K562 (cell line): ENCODE data around the gene OTC. TPM values are rescaled to one million over a fixed set of nuclear protein-coding genes. Genes with fewer than 3 reads are reported as not detected.
A peak's percentile ranks its signal among the peaks of the same experiment; 100 is the strongest.

Experiments
- ATAC-seq: fragments of 200-7000 bp; cut with Tn5 transposase; 3 replicates; pipeline ENCODE4 v1.9.1; 2020; ENCODE audit warnings: moderate library complexity
- BruUV-seq: library from RNA; stranded (reverse); fragments of 400-500 nt; replicated peaks from 2 replicates; lab custom pipeline; 2021; lab: Mats Ljungman, UMichigan
- CTCF ChIA-PET: fragments of 300-600 bp; formaldehyde crosslinking; extraction: SDS; loops from one replicate; lab custom pipeline; 2021; ENCODE audit warnings: low intra/inter-chr PET ratio; lab: Yijun Ruan, JAX
- POLR2A ChIA-PET: fragments of 300-600, 350-650 bp; sonication (Branson Sonifier 250); formaldehyde crosslinking; extraction: SDS; loops from one replicate; lab custom pipeline; 2021; ENCODE audit warnings: antibody characterized with exemption, inconsistent platforms; lab: Yijun Ruan, JAX
- DNase-seq, 4 experiments: peaks; one replicate each; pipeline versions ENCODE4 v3.0.0 to v3.0.0-alpha.2; 2011 to 2018; ENCODE audit warnings: low spot score in 3 of 4, mixed read lengths in 3 of 4; ENCODE audit errors: extremely low read depth in 1 of 4
- FAIRE-seq: peaks from 2 replicates; lab custom pipeline; 2011; peaks lifted over from hg19 to GRCh38; lab: Jason Lieb, UNC
- H2AFZ ChIP-seq: 2 replicates; pipeline ENCODE4 v1.6.0; 2011; ENCODE audit warnings: low read depth, low read length, control low read depth, inconsistent platforms
- H3K27ac ChIP-seq: fragments of 200-600 bp; 3 replicates; pipeline ENCODE4 v1.8.0; 2011; ENCODE audit warnings: low read depth, mild to moderate bottlenecking, control low read depth, inconsistent platforms, low read length, moderate library complexity, mixed read lengths; ENCODE audit errors: extremely low read depth
- H3K27me3 ChIP-seq, 2 experiments: fragments of 300-600 bp in 1 of 2; 2 replicates in 1 of 2; 3 replicates in 1 of 2; pipeline versions ENCODE4 v1.6.0 to v1.8.0; 2011; ENCODE audit warnings: inconsistent platforms in 2 of 2, low read length in 2 of 2, mild to moderate bottlenecking in 1 of 2, mixed read lengths in 1 of 2, moderate library complexity in 1 of 2; ENCODE audit not compliant: control insufficient read depth in 2 of 2, insufficient read depth in 2 of 2
- H3K36me3 ChIP-seq: fragments of 300-600 bp; 3 replicates; pipeline ENCODE4 v1.8.0; 2011; ENCODE audit warnings: mild to moderate bottlenecking, low read length, inconsistent platforms; ENCODE audit not compliant: control insufficient read depth, insufficient read depth
- H3K4me1 ChIP-seq, 2 experiments: fragments of 200-600 bp in 1 of 2; replicated peaks in 1 of 2; 2 replicates in 1 of 2; 3 replicates in 1 of 2; pipeline versions ENCODE4 v1.5.1 to v1.8.0; 2011; ENCODE audit warnings: inconsistent platforms in 2 of 2, low read length in 2 of 2, mild to moderate bottlenecking in 1 of 2, mixed read lengths in 1 of 2, moderate library complexity in 1 of 2; ENCODE audit not compliant: control insufficient read depth in 2 of 2, insufficient read depth in 2 of 2
- H3K4me2 ChIP-seq: 2 replicates; pipeline ENCODE4 v1.6.1; 2011; ENCODE audit warnings: low read length, control low read depth, inconsistent platforms, mixed read lengths; ENCODE audit not compliant: insufficient read depth
- H3K4me3 ChIP-seq: fragments of 200-600 bp; sonication (generic), shearing (Covaris generic); 2 replicates; pipeline ENCODE4 v1.5.1; 2016; ENCODE audit warnings: control low read depth, inconsistent platforms
- H3K79me2 ChIP-seq: fragments of 200-600 bp; 3 replicates; pipeline ENCODE4 v1.8.0; 2011; ENCODE audit warnings: low read length, inconsistent platforms; ENCODE audit not compliant: control insufficient read depth, insufficient read depth
- H3K9ac ChIP-seq, 2 experiments: 2 replicates each; pipeline versions ENCODE4 v1.6.0 to v1.6.1; 2011; ENCODE audit warnings: low read depth in 2 of 2, low read length in 2 of 2, control low read depth in 1 of 2, inconsistent platforms in 1 of 2, mild to moderate bottlenecking in 1 of 2, mixed read lengths in 1 of 2; ENCODE audit not compliant: insufficient read depth in 1 of 2
- H3K9me1 ChIP-seq: one replicate; pipeline ENCODE4 v1.6.0; 2011; ENCODE audit warnings: inconsistent platforms, mild to moderate bottlenecking, low read length, moderate library complexity; ENCODE audit not compliant: control insufficient read depth, insufficient read depth
- H3K9me3 ChIP-seq: replicated peaks from 2 replicates; pipeline ENCODE4 v1.5.1; 2011; ENCODE audit warnings: low read depth, low read length, inconsistent platforms; ENCODE audit not compliant: control insufficient read depth, insufficient read depth
- H4K20me1 ChIP-seq: replicated peaks from 2 replicates; pipeline ENCODE4 v1.6.1; 2011; ENCODE audit warnings: low read length, inconsistent platforms, mixed read lengths; ENCODE audit not compliant: control insufficient read depth, insufficient read depth
- ADNP ChIP-seq: fragments of 200-800 bp; sonication (Bioruptor generic); IDR thresholded peaks from 2 replicates; pipeline ENCODE4 v1.6.1; 2016; ENCODE audit warnings: missing genetic modification characterization, missing compliant biosample characterization
- ILK ChIP-seq: fragments of 450-650 bp; IDR thresholded peaks from 2 replicates; pipeline ENCODE4 v1.6.1; 2016; ENCODE audit warnings: missing genetic modification characterization, low read depth, mild to moderate bottlenecking, missing compliant biosample characterization, moderate library complexity, borderline replicate concordance
- L3MBTL2 ChIP-seq: fragments of 450-650 bp; IDR thresholded peaks from 2 replicates; pipeline ENCODE4 v1.6.1; 2016; ENCODE audit warnings: mild to moderate bottlenecking, moderate library complexity
- MYNN ChIP-seq, 2 experiments: sonication (generic); formaldehyde crosslinking in 1 of 2; IDR thresholded peaks; 2 replicates each; pipeline versions ENCODE4 v1.5.0 to v1.6.1; 2016 to 2020; ENCODE audit warnings: antibody characterized with exemption in 1 of 2, missing genetic modification reagents in 1 of 2
- NCOR1 ChIP-seq: fragments of 450-650 bp; IDR thresholded peaks from 2 replicates; pipeline ENCODE4 v1.6.1; 2016; ENCODE audit warnings: mild to moderate bottlenecking, moderate library complexity
- PHF21A ChIP-seq: fragments of 450-650 bp; IDR thresholded peaks from 2 replicates; pipeline ENCODE4 v1.6.1; 2017; ENCODE audit warnings: low read depth, borderline replicate concordance
- RAD21 ChIP-seq, 2 experiments: fragments of 250-450 bp in 1 of 2; fragments of 450-650 bp in 1 of 2; sonication (Bioruptor Pico) in 1 of 2; formaldehyde crosslinking in 1 of 2; IDR thresholded peaks in 1 of 2; conservative IDR thresholded peaks in 1 of 2; 2 replicates each; pipeline versions ENCODE4 v1.4.0 to v1.8.0; 2020 to 2022; ENCODE audit warnings: mild to moderate bottlenecking in 2 of 2, moderate library complexity in 1 of 2
- SAFB2 ChIP-seq: fragments of 200-400 bp; formaldehyde crosslinking; IDR thresholded peaks from 2 replicates; pipeline ENCODE4 v1.6.1; 2018; ENCODE audit warnings: borderline replicate concordance, low read length, low read depth, moderate library complexity; ENCODE audit not compliant: severe bottlenecking
- SIN3A ChIP-seq, 2 experiments: fragments of 150-350 bp in 1 of 2; IDR thresholded peaks; 2 replicates each; pipeline ENCODE4 v1.6.1; 2011 to 2016; ENCODE audit warnings: borderline replicate concordance in 2 of 2, low read depth in 2 of 2, low read length in 2 of 2, mild to moderate bottlenecking in 2 of 2, moderate library complexity in 2 of 2; ENCODE audit not compliant: control insufficient read depth in 1 of 2
- SREBF1 ChIP-seq: fragments of 150-350 bp; IDR thresholded peaks from 2 replicates; pipeline ENCODE4 v1.6.1; 2014; ENCODE audit warnings: antibody characterized with exemption, low read depth, low read length, borderline replicate concordance
- TOE1 ChIP-seq, 2 experiments: fragments of 450-650 bp in 1 of 2; sonication (generic) in 1 of 2; formaldehyde crosslinking in 1 of 2; IDR thresholded peaks; 2 replicates each; pipeline versions ENCODE4 v1.7.1 to v1.8.0; 2016 to 2022; ENCODE audit warnings: borderline replicate concordance in 2 of 2, mild to moderate bottlenecking in 2 of 2, antibody characterized with exemption in 1 of 2, inconsistent platforms in 1 of 2, low read depth in 1 of 2, missing genetic modification reagents in 1 of 2, moderate library complexity in 1 of 2
- ZBTB7A ChIP-seq: IDR thresholded peaks from 2 replicates; pipeline ENCODE4 v1.6.1; 2011; ENCODE audit warnings: low read depth, mild to moderate bottlenecking, low read length, moderate library complexity, borderline replicate concordance; ENCODE audit not compliant: control insufficient read depth
- ZNF24 ChIP-seq: fragments of 450-650 bp; IDR thresholded peaks from 2 replicates; pipeline ENCODE4 v1.6.1; 2016
- ZZZ3 ChIP-seq: fragments of 450-650 bp; IDR thresholded peaks from 2 replicates; pipeline ENCODE4 v1.6.1; 2016; ENCODE audit warnings: antibody characterized with exemption, mild to moderate bottlenecking, moderate library complexity
- WGBS: fragments of 100-300 bp; shearing (Covaris generic); methylation state at CpG from one replicate; pipeline ENCODE4 v1.1.6; 2016; ENCODE audit warnings: low coverage, mixed read lengths; ENCODE audit not compliant: insufficient coverage; ENCODE audit errors: missing lambda C conversion rate; 5-methylcytosine and 5-hydroxymethylcytosine counted together
- in situ Hi-C: fragments of 300-500 bp; cut with MboI; formaldehyde crosslinking; loops from 4 replicates; pipeline ENCODE4 v1.15.0; 2018; ENCODE audit warnings: inconsistent platforms, mixed read lengths
- intact Hi-C: fragments of 100-400 bp; cut with micrococcal nuclease; formaldehyde crosslinking; loops from 2 replicates; pipeline ENCODE4 v1.14.2; 2022
- polyA plus RNA-seq, 8 experiments: library from polyadenylated mRNA; depleted of rRNA in 4 of 8; stranded (reverse) in 5 of 8; unstranded in 3 of 8; fragments of >200 nt; fragmentation: Nextera tagmentation in 2 of 8; fragmentation: Illumina TruSeq in 1 of 8; extraction: Ambion mirVana in 2 of 8; extraction: Trizol in 1 of 8; gene quantifications; 2 replicates each; pipeline versions ENCODE4 v1.2.1 to v1.2.3, GENCODE V29; 2011 to 2014; ENCODE audit warnings: inconsistent platforms in 1 of 8, missing spikeins in 1 of 8
- total RNA-seq, 7 experiments: library from RNA; depleted of rRNA in 6 of 7; stranded (reverse); fragments of >200 nt in 6 of 7; fragmentation: Illumina TruSeq in 2 of 7; extraction: Trizol in 2 of 7; gene quantifications; 2 replicates each; pipeline versions ENCODE4 v1.2.1 to v1.2.3, GENCODE V29; 2011 to 2021; ENCODE audit warnings: low replicate concordance in 1 of 7
- TF ChIP-seq, protein P1 (sequence below), 3 experiments: IDR thresholded peaks in 2 of 3; conservative IDR thresholded peaks in 1 of 3; 2 replicates each; pipeline ENCODE4 v1.5.1; 2011 to 2012; ENCODE audit warnings: low read length in 3 of 3, mild to moderate bottlenecking in 3 of 3, control low read depth in 2 of 3, improper control_type of control experiment in 1 of 3, inconsistent platforms in 1 of 3, low read depth in 1 of 3, mixed read lengths in 1 of 3, moderate library complexity in 1 of 3; ENCODE audit not compliant: insufficient read depth in 2 of 3
- TF ChIP-seq, protein P2 (sequence below): fragments of 150-350 bp; conservative IDR thresholded peaks from 2 replicates; pipeline ENCODE4 v1.6.1; 2014; ENCODE audit warnings: low read length

OTC gene
- total and polyA plus RNA-seq, 9 of the 15 experiments (the other 6 are each of a cell fraction or from before 2014, with no cell fraction given), result not detected

DNA sequence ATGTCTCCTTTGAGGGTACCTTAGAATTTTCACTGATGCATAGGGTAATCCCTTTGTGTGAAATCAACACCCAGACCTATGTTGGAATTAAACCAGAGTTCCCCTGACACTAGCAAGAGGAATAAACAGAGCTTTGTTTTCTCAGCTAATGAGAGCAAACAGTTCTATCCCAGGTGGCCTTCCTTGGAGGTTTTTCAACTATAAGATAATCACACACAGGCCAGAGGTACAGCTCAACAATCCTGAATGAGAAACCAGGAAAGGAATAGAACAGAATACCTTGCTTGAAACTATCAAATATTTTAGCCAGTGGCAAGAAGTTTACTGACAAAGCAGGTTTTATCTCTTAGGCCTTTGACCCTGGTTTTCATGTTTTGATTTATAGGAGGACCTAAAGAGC lies 100.2 kb downstream of the OTC start (continued):
- TF ChIP-seq TOE1 (IDR thresholded peaks at IDR 0.05; ENCODE audit: borderline replicate concordance) (no peak), TOE1 (CRISPR knock-in tag; IDR thresholded peaks at IDR 0.05; ENCODE audit: borderline replicate concordance, low read depth) (no peak), ILK (tag) (no peak), L3MBTL2 (no peak), SREBF1 (no peak), NCOR1 (no peak), SAFB2 (no peak), ZNF24 (no peak), SIN3A (IDR thresholded peaks at IDR 0.05; ENCODE audit: borderline replicate concordance in 2 of 2, control insufficient read depth in 1 of 2, low read depth in 2 of 2, low read length in 2 of 2) (no peak), ZZZ3 (no peak), ADNP (tag) (no peak), ZBTB7A (no peak)
- TF ChIP-seq, all 486 proteins: peak for 0

DNA sequence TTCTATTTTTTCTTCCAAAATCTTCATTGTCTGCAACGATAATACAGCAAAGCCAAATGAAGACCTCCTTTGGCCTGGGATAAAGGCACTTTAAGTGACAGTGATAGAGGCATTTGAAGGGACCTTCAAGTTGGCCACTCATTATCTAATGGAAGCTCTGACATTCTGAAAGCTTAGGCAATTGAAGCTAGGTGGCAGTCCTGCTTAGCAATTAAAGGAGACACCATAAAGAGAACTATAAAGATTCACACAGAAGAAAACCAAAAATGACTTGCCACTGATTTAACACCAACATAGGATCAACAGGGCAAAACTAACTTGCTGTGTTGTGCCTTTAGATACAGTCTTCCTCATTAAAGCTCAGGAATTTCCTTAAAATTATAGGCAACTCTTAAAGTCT lies 105.7 kb downstream of the OTC start:
- no peak for FAIRE-seq
- CTCF ChIA-PET, result interaction anchor here (1.1 kb wide), 1 partner anchor 694 kb away, joined by 5 read pairs; no protein-coding TSS in a partner anchor
- TF ChIP-seq PHF21A (no peak), RAD21 (CRISPR knock-in tag; conservative IDR thresholded peaks at IDR 0.05 in 1 of 2, IDR thresholded peaks at IDR 0.05 in 1 of 2) (peak in 1 of 2 experiments; percentile 23; a peak in 1 of 4 replicates), MYNN (IDR thresholded peaks at IDR 0.05) (no peak), MYNN (CRISPR knock-in tag; IDR thresholded peaks at IDR 0.05) (no peak)
- TF ChIP-seq, protein P1, sequence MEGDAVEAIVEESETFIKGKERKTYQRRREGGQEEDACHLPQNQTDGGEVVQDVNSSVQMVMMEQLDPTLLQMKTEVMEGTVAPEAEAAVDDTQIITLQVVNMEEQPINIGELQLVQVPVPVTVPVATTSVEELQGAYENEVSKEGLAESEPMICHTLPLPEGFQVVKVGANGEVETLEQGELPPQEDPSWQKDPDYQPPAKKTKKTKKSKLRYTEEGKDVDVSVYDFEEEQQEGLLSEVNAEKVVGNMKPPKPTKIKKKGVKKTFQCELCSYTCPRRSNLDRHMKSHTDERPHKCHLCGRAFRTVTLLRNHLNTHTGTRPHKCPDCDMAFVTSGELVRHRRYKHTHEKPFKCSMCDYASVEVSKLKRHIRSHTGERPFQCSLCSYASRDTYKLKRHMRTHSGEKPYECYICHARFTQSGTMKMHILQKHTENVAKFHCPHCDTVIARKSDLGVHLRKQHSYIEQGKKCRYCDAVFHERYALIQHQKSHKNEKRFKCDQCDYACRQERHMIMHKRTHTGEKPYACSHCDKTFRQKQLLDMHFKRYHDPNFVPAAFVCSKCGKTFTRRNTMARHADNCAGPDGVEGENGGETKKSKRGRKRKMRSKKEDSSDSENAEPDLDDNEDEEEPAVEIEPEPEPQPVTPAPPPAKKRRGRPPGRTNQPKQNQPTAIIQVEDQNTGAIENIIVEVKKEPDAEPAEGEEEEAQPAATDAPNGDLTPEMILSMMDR (IDR thresholded peaks at IDR 0.05 in 2 of 3, conservative IDR thresholded peaks at IDR 0.05 in 1 of 3; ENCODE audit: insufficient read depth in 2 of 3, low read depth in 1 of 3, low read length in 3 of 3), result peak in 2 of 3 experiments; percentile 2 to 24; a peak in 1 of 6 replicates
- TF ChIP-seq, protein P2, sequence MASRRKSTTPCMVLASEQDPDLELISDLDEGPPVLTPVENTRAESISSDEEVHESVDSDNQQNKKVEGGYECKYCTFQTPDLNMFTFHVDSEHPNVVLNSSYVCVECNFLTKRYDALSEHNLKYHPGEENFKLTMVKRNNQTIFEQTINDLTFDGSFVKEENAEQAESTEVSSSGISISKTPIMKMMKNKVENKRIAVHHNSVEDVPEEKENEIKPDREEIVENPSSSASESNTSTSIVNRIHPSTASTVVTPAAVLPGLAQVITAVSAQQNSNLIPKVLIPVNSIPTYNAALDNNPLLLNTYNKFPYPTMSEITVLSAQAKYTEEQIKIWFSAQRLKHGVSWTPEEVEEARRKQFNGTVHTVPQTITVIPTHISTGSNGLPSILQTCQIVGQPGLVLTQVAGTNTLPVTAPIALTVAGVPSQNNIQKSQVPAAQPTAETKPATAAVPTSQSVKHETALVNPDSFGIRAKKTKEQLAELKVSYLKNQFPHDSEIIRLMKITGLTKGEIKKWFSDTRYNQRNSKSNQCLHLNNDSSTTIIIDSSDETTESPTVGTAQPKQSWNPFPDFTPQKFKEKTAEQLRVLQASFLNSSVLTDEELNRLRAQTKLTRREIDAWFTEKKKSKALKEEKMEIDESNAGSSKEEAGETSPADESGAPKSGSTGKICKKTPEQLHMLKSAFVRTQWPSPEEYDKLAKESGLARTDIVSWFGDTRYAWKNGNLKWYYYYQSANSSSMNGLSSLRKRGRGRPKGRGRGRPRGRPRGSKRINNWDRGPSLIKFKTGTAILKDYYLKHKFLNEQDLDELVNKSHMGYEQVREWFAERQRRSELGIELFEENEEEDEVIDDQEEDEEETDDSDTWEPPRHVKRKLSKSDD, result no peak

More for the DNA sequence above, 105.7 kb downstream of the OTC start:
- no peaks in the 10 kb centered on the region for H3K9me3 ChIP-seq
- H4K20me1 ChIP-seq, result no peaks in the 10 kb centered on the region
- no peak overlapping the region for H3K4me3 ChIP-seq
- H3K4me1 ChIP-seq, result no peaks in the 10 kb centered on the region
- no peak overlapping the region for H2AFZ ChIP-seq
- ATAC-seq (no peak), DNase-seq (no peak)
- intact Hi-C loops, result loop anchor here (10.0 kb wide), 1 partner anchor 177 kb away; no protein-coding TSS in a partner anchor
- H3K79me2 ChIP-seq, result no peaks in the 10 kb centered on the region
- no peaks in the 10 kb centered on the region for H3K27me3 ChIP-seq
- no peaks in the 10 kb centered on the region for H3K9me1 ChIP-seq
- H3K27ac ChIP-seq, result no peak overlapping the region
- BruUV-seq, result no TSS peak
- in situ Hi-C loops, result no loop called here
- POLR2A ChIA-PET, result interaction anchor here (0.7 kb wide), 1 partner anchor 713 kb away, joined by 3 read pairs; no protein-coding TSS in a partner anchor
- 0% methylated on average over 1 of the region's 1 CpG for WGBS
- no peaks in the 10 kb centered on the region for H3K36me3 ChIP-seq
- no peak overlapping the region for H3K4me2 ChIP-seq
- no peak overlapping the region for H3K9ac ChIP-seq
